MCF 10A (cell line): ENCODE results near the gene PPP4R1. TPM values are rescaled to one million over a fixed set of nuclear protein-coding genes. Genes with fewer than 3 reads are reported as not detected.

Experiments used
- BruUV-seq: library from RNA; stranded (reverse); fragments of 400-500 nt; replicated peaks from 2 replicates; lab custom pipeline; 2021; lab: Mats Ljungman, UMichigan
- CTCF ChIA-PET: fragments of 300-600 bp; sonication (Branson Sonifier 250); formaldehyde crosslinking; extraction: SDS; loops from one replicate; lab custom pipeline; 2021; ENCODE audit warnings: antibody characterized with exemption, inconsistent platforms; lab: Yijun Ruan, JAX
- POLR2A ChIA-PET: fragments of 300-600, 350-650 bp; sonication (Branson Sonifier 250); formaldehyde crosslinking; extraction: SDS; loops from one replicate; lab custom pipeline; 2020; ENCODE audit warnings: antibody characterized with exemption, inconsistent platforms; lab: Yijun Ruan, JAX
- DNase-seq: peaks from one replicate; pipeline ENCODE4 v3.0.0-alpha.2; 2018; ENCODE audit not compliant: unreplicated experiment
- H3K27ac Mint-ChIP-seq: one replicate; pipeline ENCODE4 v1.8.0; 2022; ENCODE audit warnings: mild to moderate bottlenecking, low read depth, mixed read lengths; ENCODE audit not compliant: unreplicated experiment
- H3K27me3 Mint-ChIP-seq: one replicate; pipeline ENCODE4 v1.8.0; 2022; ENCODE audit warnings: mixed read lengths; ENCODE audit not compliant: insufficient read depth, unreplicated experiment
- H3K36me3 Mint-ChIP-seq: one replicate; pipeline ENCODE4 v1.8.0; 2022; ENCODE audit warnings: mild to moderate bottlenecking, moderate library complexity, mixed read lengths; ENCODE audit not compliant: insufficient read depth, unreplicated experiment
- H3K4me1 Mint-ChIP-seq: one replicate; pipeline ENCODE4 v1.8.0; 2022; ENCODE audit warnings: mixed read lengths; ENCODE audit not compliant: insufficient read depth, unreplicated experiment
- H3K4me3 Mint-ChIP-seq: one replicate; pipeline ENCODE4 v1.8.0; 2022; ENCODE audit warnings: mild to moderate bottlenecking, moderate library complexity, mixed read lengths; ENCODE audit not compliant: unreplicated experiment
- H3K9me3 Mint-ChIP-seq: one replicate; pipeline ENCODE4 v1.8.0; 2022; ENCODE audit warnings: mixed read lengths; ENCODE audit not compliant: unreplicated experiment
- CTCF ChIP-seq: fragments of 200-600 bp; IDR thresholded peaks from one replicate; pipeline ENCODE4 v1.8.0; 2022; ENCODE audit warnings: antibody characterized with exemption, mild to moderate bottlenecking; ENCODE audit not compliant: unreplicated experiment
- intact Hi-C: fragments of 100-400 bp; cut with micrococcal nuclease; formaldehyde crosslinking; loops from 2 replicates; pipeline ENCODE4 v1.14.1; 2022
- total RNA-seq: library from RNA; stranded (reverse); gene quantifications from 2 replicates; pipeline ENCODE4 v1.2.3, GENCODE V29; 2022

PPP4R1 gene
- total RNA-seq, 1 experiment from 2014 or later, result 109 TPM

GRCh38 chr18:9578306-9578705 is 36.1 kb downstream of the PPP4R1 start:
- Mint-ChIP-seq H3K4me3 (no peak overlapping the region), H3K4me1 (peaks cover 33% of the 10 kb centered on the region), H3K9me3 (no peaks in the 10 kb centered on the region), H3K27ac (no peak overlapping the region), H3K36me3 (peaks cover 70% of the 10 kb centered on the region), H3K27me3 (no peaks in the 10 kb centered on the region)
- no TSS peak for BruUV-seq
- intact Hi-C loops, result loop anchor here (5.0 to 10.0 kb wide), 3 partner anchors 196 to 946 kb away; partner anchors contain the start of gene NAPG
- CTCF ChIA-PET, result interaction anchor here (0.7 to 1.9 kb wide), 5 partner anchors 10 to 373 kb away, joined by 3 to 4 read pairs (median 3); no protein-coding TSS in a partner anchor
- POLR2A ChIA-PET, result interaction anchor here (0.9 to 2.8 kb wide), 5 partner anchors 11 to 95 kb away, joined by 3 to 16 read pairs (median 6); no protein-coding TSS in a partner anchor
- TF ChIP-seq CTCF, result no peak
- DNase-seq, result peak; percentile 51

GRCh38 chr18:9577361-9577760 is 37.0 kb downstream of the PPP4R1 start:
- no peak overlapping the region for H3K27ac Mint-ChIP-seq
- POLR2A ChIA-PET, result interaction anchor here (0.8 to 3.2 kb wide), 7 partner anchors 12 to 95 kb away, joined by 3 to 30 read pairs (median 3); no protein-coding TSS in a partner anchor

GRCh38 chr18:9575558-9575957 is 38.8 kb downstream of the PPP4R1 start:
- POLR2A ChIA-PET, result interaction anchor here (0.6 to 3.2 kb wide), 14 partner anchors 10 to 340 kb away, joined by 3 to 30 read pairs (median 5); no protein-coding TSS in a partner anchor

More at GRCh38 chr18:9577361-9577760, 37.0 kb downstream of the PPP4R1 start:
- BruUV-seq, result no TSS peak
- no peak for DNase-seq
- peaks cover 33% of the 10 kb centered on the region for H3K4me1 Mint-ChIP-seq
- TF ChIP-seq CTCF, result no peak
- CTCF ChIA-PET, result interaction anchor here (0.8 to 4.5 kb wide), 7 partner anchors 11 to 146 kb away, joined by 3 to 30 read pairs (median 5); no protein-coding TSS in a partner anchor
- H3K4me3 Mint-ChIP-seq, result no peak overlapping the region
- no peaks in the 10 kb centered on the region for H3K9me3 Mint-ChIP-seq
- no peaks in the 10 kb centered on the region for H3K27me3 Mint-ChIP-seq
- intact Hi-C loops, result loop anchor here (5.0 to 10.0 kb wide), 3 partner anchors 197 to 947 kb away; partner anchors contain the start of gene NAPG
- peaks cover 67% of the 10 kb centered on the region for H3K36me3 Mint-ChIP-seq

More at GRCh38 chr18:9575558-9575957, 38.8 kb downstream of the PPP4R1 start:
- Mint-ChIP-seq H3K4me3 (no peak overlapping the region), H3K9me3 (no peaks in the 10 kb centered on the region), H3K4me1 (peaks cover 35% of the 10 kb centered on the region), H3K27ac (no peak overlapping the region), H3K27me3 (no peaks in the 10 kb centered on the region), H3K36me3 (peaks cover 66% of the 10 kb centered on the region)
- intact Hi-C loops, result loop anchor here (1.0 to 10.0 kb wide), 6 partner anchors 37 to 949 kb away; partner anchors contain the start of gene NAPG
- no TSS peak for BruUV-seq
- TF ChIP-seq CTCF, result peak; percentile 86
- DNase-seq, result peak; percentile 97
- CTCF ChIA-PET, result interaction anchor here (0.5 to 4.5 kb wide), 38 partner anchors 8 to 865 kb away, joined by 3 to 30 read pairs (median 4); no protein-coding TSS in a partner anchor
